Measurements from ENCODE around the gene CDON. TPM values are rescaled to one million over a fixed set of nuclear protein-coding genes. Genes with fewer than 3 reads are reported as not detected.

The CDON gene
- total and polyA plus RNA-seq, 4 donors = 1.5 to 25.6 (median 9.9) TPM

- Histone ChIP-seq H3K9me3 (ENCODE audit: control insufficient read depth in 4 of 4, insufficient read depth in 3 of 4, low read length in 3 of 4) (no peaks in the 10 kb centered on the region), H3K4me1 (ENCODE audit: control insufficient read depth in 5 of 5, insufficient read depth in 5 of 5, low read length in 5 of 5) (peaks cover 0 to 19% (median 10%) of the 10 kb centered on the region in 5 donors), H3K27me3 (ENCODE audit: control insufficient read depth in 3 of 3, insufficient read depth in 3 of 3, low read length in 2 of 3) (peaks cover 0 to 4% (median 0%) of the 10 kb centered on the region in 3 donors), H3K27ac (ENCODE audit: low read depth in 1 of 2, low read length in 1 of 2) (no peak overlapping the region), H3K36me3 (ENCODE audit: control insufficient read depth in 4 of 4, insufficient read depth in 4 of 4, low read length in 4 of 4) (no peaks in the 10 kb centered on the region), H3K9ac (ENCODE audit: insufficient read depth in 1 of 2, low read length in 2 of 2) (no peak overlapping the region), H3K4me3 (no peak overlapping the region)
- ATAC-seq (ENCODE audit: insufficient read depth, low FRiP score) (no peak), DNase-seq (no peak)
- WGBS, 2 donors = 92 to 93% methylated on average over 5 of the region's 5 CpGs
- TF ChIP-seq CTCF (IDR thresholded peaks at IDR 0.05; ENCODE audit: control extremely low read depth, extremely low read depth) = no peak
These were observed 26.9 kb downstream of the CDON start for GRCh38 chr11:126035718-126036117.

GRCh38 chr11:126034933-126035425 lies 27.7 kb downstream of the CDON start:
- Histone ChIP-seq H3K4me1 (ENCODE audit: control insufficient read depth in 5 of 5, insufficient read depth in 5 of 5, low read length in 5 of 5) (peaks cover 0 to 19% (median 10%) of the 10 kb centered on the region in 5 donors), H3K36me3 (ENCODE audit: control insufficient read depth in 4 of 4, insufficient read depth in 4 of 4, low read length in 4 of 4) (no peaks in the 10 kb centered on the region), H3K27ac (ENCODE audit: low read depth in 1 of 2, low read length in 1 of 2) (no peak overlapping the region), H3K4me3 (no peak overlapping the region), H3K9me3 (ENCODE audit: control insufficient read depth in 4 of 4, insufficient read depth in 3 of 4, low read length in 3 of 4) (no peaks in the 10 kb centered on the region), H3K27me3 (ENCODE audit: control insufficient read depth in 3 of 3, insufficient read depth in 3 of 3, low read length in 2 of 3) (peaks cover 0 to 4% (median 0%) of the 10 kb centered on the region in 3 donors), H3K9ac (ENCODE audit: insufficient read depth in 1 of 2, low read length in 2 of 2) (no peak overlapping the region)
- 45 to 62% methylated on average over 5 of the region's 5 CpGs for WGBS, 2 donors
- no peak for TF ChIP-seq CTCF (IDR thresholded peaks at IDR 0.05; ENCODE audit: control extremely low read depth, extremely low read depth)
- no peak for DNase-seq
- ATAC-seq (ENCODE audit: insufficient read depth, low FRiP score) = no peak

- Histone ChIP-seq H3K9me3 (ENCODE audit: control insufficient read depth in 4 of 4, insufficient read depth in 3 of 4, low read length in 3 of 4) (no peaks in the 10 kb centered on the region), H3K27ac (ENCODE audit: low read depth in 1 of 2, low read length in 1 of 2) (no peak overlapping the region), H3K36me3 (ENCODE audit: control insufficient read depth in 4 of 4, insufficient read depth in 4 of 4, low read length in 4 of 4) (no peaks in the 10 kb centered on the region), H3K27me3 (ENCODE audit: control insufficient read depth in 3 of 3, insufficient read depth in 3 of 3, low read length in 2 of 3) (peaks cover 0 to 4% (median 0%) of the 10 kb centered on the region in 3 donors), H3K9ac (ENCODE audit: insufficient read depth in 1 of 2, low read length in 2 of 2) (no peak overlapping the region), H3K4me3 (no peak overlapping the region), H3K4me1 (ENCODE audit: control insufficient read depth in 5 of 5, insufficient read depth in 5 of 5, low read length in 5 of 5) (peaks cover 0 to 19% (median 10%) of the 10 kb centered on the region in 5 donors)
- DNase-seq (peak in 2 of 3 donors; percentile 46 to 48), ATAC-seq (ENCODE audit: insufficient read depth, low FRiP score) (no peak)
- WGBS, 2 donors = 31 to 34% methylated on average over 10 of the region's 10 CpGs
- no peak for TF ChIP-seq CTCF (IDR thresholded peaks at IDR 0.05; ENCODE audit: control extremely low read depth, extremely low read depth)
These were observed 28.4 kb downstream of the CDON start for GRCh38 chr11:126034039-126034932.

All from lung (tissue), 12 donors.